GM12801 (cell line): ENCODE measurements around the gene APPL1.

Experiments used
- TF ChIP-seq, protein P1 (sequence below): IDR thresholded peaks from one replicate; pipeline ENCODE4 v1.5.1; 2011; ENCODE audit warnings: control low read depth; ENCODE audit not compliant: insufficient read length; ENCODE audit errors: extremely low read depth

Gene APPL1

GRCh38 chr3:57275393-57275792 lies 47.9 kb downstream of the APPL1 start:
- TF ChIP-seq, protein P1, sequence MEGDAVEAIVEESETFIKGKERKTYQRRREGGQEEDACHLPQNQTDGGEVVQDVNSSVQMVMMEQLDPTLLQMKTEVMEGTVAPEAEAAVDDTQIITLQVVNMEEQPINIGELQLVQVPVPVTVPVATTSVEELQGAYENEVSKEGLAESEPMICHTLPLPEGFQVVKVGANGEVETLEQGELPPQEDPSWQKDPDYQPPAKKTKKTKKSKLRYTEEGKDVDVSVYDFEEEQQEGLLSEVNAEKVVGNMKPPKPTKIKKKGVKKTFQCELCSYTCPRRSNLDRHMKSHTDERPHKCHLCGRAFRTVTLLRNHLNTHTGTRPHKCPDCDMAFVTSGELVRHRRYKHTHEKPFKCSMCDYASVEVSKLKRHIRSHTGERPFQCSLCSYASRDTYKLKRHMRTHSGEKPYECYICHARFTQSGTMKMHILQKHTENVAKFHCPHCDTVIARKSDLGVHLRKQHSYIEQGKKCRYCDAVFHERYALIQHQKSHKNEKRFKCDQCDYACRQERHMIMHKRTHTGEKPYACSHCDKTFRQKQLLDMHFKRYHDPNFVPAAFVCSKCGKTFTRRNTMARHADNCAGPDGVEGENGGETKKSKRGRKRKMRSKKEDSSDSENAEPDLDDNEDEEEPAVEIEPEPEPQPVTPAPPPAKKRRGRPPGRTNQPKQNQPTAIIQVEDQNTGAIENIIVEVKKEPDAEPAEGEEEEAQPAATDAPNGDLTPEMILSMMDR: no peak

GRCh38 chr3:57278237-57278636 lies 50.7 kb downstream of the APPL1 start:
- TF ChIP-seq, protein P1: no peak

DNA sequence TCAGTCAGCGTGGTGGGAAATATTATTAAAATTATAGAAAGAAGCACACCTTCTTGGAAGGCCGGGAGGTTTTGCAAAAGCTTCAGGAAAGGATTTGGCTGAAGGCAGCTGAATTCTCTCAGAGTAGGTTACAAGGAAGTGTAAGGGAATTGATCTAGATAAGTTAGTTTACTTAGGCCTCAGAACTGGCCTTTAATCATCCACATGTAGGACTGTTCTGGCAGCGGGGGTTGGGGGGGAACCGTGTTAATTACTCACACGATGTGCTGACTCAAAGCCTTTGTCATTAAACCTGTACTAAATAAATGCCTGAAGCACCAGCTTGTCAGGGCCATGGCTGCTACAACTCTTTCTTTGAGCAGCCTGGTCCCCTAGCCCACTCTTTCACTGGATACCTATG lies 52.2 kb downstream of the APPL1 start:
- TF ChIP-seq, protein P1: no peak

DNA sequence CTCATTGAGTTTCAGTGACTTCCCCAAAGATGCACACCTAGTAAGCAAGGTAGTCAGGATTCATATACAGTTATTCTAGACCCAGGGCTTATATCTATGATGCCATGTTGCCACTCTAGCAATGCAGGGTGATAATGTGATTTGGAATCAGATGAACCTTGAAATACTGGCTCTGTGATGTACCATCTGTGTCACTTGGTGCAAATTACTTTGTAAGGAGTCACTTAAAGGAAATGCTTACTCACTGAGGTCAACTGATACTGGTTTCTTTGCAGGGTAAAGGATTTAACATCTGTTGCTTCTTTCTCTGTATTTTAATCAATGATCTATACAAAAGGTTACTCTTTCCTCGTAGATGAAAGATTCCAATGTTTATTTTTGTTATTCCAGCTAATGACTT lies 54.2 kb downstream of the APPL1 start:
- TF ChIP-seq, protein P1: no peak

GRCh38 chr3:57283334-57283733 lies 55.8 kb downstream of the APPL1 start:
- TF ChIP-seq, protein P1: no peak

DNA sequence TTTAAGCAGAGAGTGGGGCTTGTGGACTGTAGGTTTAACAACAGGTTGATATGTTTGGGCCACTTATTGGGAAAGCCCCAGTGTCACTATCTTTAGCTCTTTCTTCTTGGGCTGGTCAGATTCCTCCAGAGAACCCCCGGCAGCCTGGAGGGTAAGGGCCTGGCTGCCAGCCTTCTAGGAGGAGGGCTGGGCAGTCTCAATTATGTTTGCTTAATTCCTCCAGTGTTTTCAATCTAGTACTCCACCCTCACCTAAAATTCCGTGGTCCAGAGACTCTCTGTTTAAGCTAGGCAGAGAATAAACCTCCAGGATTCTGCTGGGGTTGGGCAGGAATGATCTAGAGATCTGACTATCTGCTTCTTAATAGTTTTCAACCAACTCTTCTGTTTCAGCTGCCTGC lies 59.7 kb downstream of the APPL1 start:
- TF ChIP-seq, protein P1: no peak

DNA sequence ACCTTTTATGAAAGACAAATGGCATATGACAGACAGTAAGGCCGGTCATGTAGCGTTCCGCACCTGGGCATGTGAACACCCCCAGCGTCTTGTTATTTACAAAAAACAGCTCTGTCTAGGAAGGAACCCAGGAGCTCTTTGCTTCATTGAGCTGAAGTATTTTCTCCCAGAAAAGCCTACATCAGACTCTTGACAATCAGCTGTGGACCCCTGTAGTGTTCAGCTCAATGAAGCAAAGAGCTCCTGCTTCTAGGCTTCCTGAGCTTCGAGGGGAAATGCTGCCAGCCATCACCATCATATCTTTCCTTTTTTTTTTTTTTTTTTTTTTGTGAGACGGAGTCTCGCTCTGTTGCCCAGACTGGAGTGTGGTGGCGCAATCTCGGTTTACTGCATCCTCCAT lies 60.9 kb downstream of the APPL1 start:
- TF ChIP-seq, protein P1: no peak
